Testis (tissue), 3 donors: ENCODE measurements around the gene TUBGCP6. TPM values are rescaled to one million over a fixed set of nuclear protein-coding genes. Genes with fewer than 3 reads are reported as not detected.
"Not testable (repeated sequence)": the region's sequence is repeated elsewhere in the genome, so short reads cannot be mapped to it uniquely, and the experiment has no call there.

Experiments used
- DNase-seq: peaks from one replicate; pipeline ENCODE4 v3.0.0-alpha.2; 2019
- H3K27ac ChIP-seq, 2 donors: fragments of 200-600 bp; sonication (generic); one replicate each; pipeline ENCODE4 v1.5.1; 2019
- H3K27me3 ChIP-seq: fragments of 200-600 bp; sonication (generic); one replicate; pipeline ENCODE4 v1.5.1; 2019
- H3K36me3 ChIP-seq: fragments of 200-600 bp; sonication (generic); one replicate; pipeline ENCODE4 v1.5.1; 2017; ENCODE audit warnings: low read depth; ENCODE audit errors: missing control alignments
- H3K4me1 ChIP-seq: fragments of 200-600 bp; sonication (generic); one replicate; pipeline ENCODE4 v1.5.1; 2019
- H3K4me3 ChIP-seq, 2 donors: fragments of 200-600 bp; sonication (generic); one replicate each; pipeline ENCODE4 v1.5.1; 2017 to 2019
- H3K9me3 ChIP-seq: fragments of 200-600 bp; sonication (generic); one replicate; pipeline ENCODE4 v1.5.1; 2017
- CTCF ChIP-seq, 3 experiments: fragments of 450-650 bp in 2 of 3; fragments of 200-600 bp in 1 of 3; sonication (generic) in 1 of 3; IDR thresholded peaks; one replicate each; pipeline ENCODE4 v1.5.1; 2016 to 2019; ENCODE audit warnings: antibody characterized with exemption in 3 of 3, mild to moderate bottlenecking in 2 of 3, moderate library complexity in 1 of 3
- POLR2A ChIP-seq: fragments of 450-650 bp; IDR thresholded peaks from one replicate; pipeline ENCODE4 v1.6.1; 2017; ENCODE audit warnings: antibody characterized with exemption, mild to moderate bottlenecking, moderate library complexity
- WGBS, 2 donors: methylation state at CpG; one replicate each; pipeline ENCODE4 v1.1.5; 2018; 5-methylcytosine and 5-hydroxymethylcytosine counted together
- intact Hi-C: fragments of 100-400 bp; cut with DNase I; formaldehyde crosslinking; loops from one replicate; pipeline ENCODE4 v1.15.1; 2023; ENCODE audit warnings: low total_unique reads
- polyA plus RNA-seq: library from polyadenylated mRNA; stranded (reverse); fragments of 350-450 nt; fragmentation: Illumina TruSeq; extraction: RNeasy Lipid Tissue Mini Kit (QIAGEN cat#74804); gene quantifications from one replicate; pipeline ENCODE4 v1.2.3, GENCODE V29; 2014; ENCODE audit warnings: low read depth, low replicate concordance; ENCODE audit not compliant: insufficient read depth
- total RNA-seq, 2 donors: library from RNA; depleted of rRNA; stranded (reverse); fragments of >200 nt; gene quantifications; one replicate each; pipeline ENCODE4 v1.2.3, GENCODE V29; 2016

TUBGCP6 gene
- total and polyA plus RNA-seq, 3 donors from 2014 or later, result 40.2 to 143 (median 136) TPM

DNA sequence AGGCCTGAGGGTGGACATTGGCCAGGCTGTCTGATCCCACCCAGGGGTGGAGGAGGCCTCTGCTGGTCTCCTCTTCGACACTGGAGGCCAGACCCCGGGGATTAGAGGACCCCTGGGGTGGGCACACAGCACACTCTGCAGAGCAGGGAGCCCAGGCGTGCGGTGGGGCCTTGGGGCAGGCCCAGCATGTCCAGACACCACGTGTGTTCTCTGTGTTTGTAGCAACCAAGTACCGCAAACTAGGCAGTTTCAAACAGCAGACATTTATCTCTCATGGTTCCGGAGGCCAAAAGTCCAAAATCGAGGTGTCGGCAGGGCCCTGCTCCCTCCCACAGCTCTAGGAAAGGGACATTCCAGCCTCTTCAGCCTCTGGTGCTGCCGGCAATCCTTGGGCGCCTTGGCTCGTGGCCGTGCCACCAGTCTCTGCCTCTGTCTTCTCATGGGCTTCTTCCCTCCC is 72.8 kb downstream of the TUBGCP6 start:
- H3K36me3 ChIP-seq, result no peaks in the 10 kb centered on the region
- WGBS, 2 donors, result 80 to 87% methylated on average over 11 to 13 of the region's 13 CpGs
- H3K4me1 ChIP-seq, result peaks cover 4% of the 10 kb centered on the region
- no peak overlapping the region for H3K27ac ChIP-seq
- intact Hi-C loops, result no loop called here
- TF ChIP-seq POLR2A (no peak), CTCF (IDR thresholded peaks at IDR 0.05) (no peak)
- no peaks in the 10 kb centered on the region for H3K27me3 ChIP-seq
- DNase-seq, result no peak
- H3K9me3 ChIP-seq, result no peaks in the 10 kb centered on the region
- no peak overlapping the region for H3K4me3 ChIP-seq

DNA sequence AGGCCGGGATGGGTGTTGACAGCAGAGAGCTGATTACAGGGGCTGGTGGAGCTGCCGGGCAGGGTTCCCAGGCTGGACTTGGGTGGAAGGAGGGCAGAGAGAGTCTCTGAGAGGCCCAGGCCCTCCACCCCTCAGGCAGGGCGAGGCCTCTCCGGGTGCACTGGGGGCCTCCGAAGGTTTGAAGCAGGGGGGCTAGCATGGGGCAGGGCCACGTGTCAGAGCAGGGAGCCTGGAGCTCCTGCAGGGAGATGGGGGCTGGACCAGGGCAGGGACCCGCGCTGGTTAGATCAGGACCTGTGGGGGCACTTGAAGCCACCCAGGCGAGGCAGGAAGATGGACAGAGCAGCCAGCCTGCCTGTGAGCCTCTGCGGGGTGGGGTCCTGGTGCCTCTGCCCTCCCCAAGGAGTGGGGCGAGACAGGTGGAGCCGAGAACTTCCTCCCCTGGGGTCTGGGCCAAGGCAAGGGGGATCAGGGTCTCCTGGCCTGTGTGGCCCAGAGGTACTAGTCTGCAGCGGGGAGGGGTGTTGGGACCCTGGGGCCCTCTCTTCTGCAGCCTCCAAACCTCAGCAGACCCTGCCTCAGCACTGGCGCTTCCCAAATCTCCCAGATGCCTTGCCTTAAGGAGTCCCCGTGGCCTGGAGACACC is 73.4 kb downstream of the TUBGCP6 start:
- Histone ChIP-seq H3K4me1 (peaks cover 4% of the 10 kb centered on the region), H3K36me3 (no peaks in the 10 kb centered on the region), H3K9me3 (no peaks in the 10 kb centered on the region), H3K27ac (no peak overlapping the region), H3K27me3 (no peaks in the 10 kb centered on the region), H3K4me3 (peak overlapping the region in 1 of 2 donors; percentile 36)
- TF ChIP-seq POLR2A, result no peak
- DNase-seq, result no peak
- 48 to 74% methylated on average over 8 to 15 of the region's 15 CpGs for WGBS, 2 donors
- intact Hi-C loops, result no loop called here

DNA sequence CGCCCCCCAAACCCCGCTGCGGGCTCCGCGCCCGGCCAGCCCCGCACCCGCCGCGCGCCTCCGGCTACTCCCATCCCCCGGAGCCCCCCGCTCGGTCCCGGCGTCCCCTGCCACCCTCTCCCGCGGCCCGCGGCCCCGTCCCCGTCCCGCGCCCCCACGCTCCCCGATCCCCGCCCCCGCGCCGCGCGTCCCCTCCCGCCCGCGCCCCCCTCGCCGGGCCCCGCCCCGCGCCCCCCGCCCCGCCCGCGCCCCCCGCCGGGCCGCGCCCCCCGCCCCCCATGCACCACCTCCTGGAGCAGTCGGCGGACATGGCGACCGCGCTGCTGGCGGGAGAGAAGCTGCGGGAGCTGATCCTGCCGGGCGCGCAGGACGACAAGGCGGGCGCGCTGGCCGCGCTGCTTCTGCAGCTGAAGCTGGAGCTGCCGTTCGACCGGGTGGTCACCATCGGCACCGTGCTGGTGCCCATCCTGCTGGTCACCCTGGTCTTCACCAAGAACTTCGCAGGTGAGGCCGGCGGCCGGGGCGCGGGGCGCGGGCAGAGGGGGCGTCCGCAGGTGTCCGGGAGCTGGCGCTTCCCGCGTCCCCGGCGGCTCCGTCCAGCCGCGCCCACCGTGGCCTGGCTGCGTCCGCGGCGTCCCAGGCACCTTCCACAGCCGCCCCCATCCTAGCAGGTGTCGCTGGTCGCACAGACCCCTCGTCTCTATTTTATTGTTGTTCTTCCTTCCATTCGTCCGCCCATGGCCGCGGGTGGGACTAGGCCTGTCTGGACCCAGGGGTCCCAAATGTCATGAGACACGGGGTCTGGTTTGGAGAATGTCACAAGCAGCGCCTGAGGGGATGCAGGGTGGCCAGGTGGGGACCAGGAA is 74.1 kb downstream of the TUBGCP6 start, which contains the start of gene PANX2:
Gene PANX2, plus strand, starts transcription at position 279 of the 866 bp plus-strand sequence. Its CDS starts 0 bp downstream, at position 279.
- Histone ChIP-seq H3K27me3 (no peaks in the 10 kb centered on the region), H3K4me1 (peaks cover 4% of the 10 kb centered on the region), H3K36me3 (no peaks in the 10 kb centered on the region), H3K27ac (no peak within 1 kb of the TSS), H3K9me3 (no peaks in the 10 kb centered on the region), H3K4me3 (peak within 1 kb of the TSS; percentile 36 to 40)
- TF ChIP-seq CTCF (IDR thresholded peaks at IDR 0.05), result no peak
- WGBS, 2 donors, result 18 to 46% methylated on average over 6 to 39 of the region's 105 CpGs
- no peak for DNase-seq
- intact Hi-C loops, result no loop called here

DNA sequence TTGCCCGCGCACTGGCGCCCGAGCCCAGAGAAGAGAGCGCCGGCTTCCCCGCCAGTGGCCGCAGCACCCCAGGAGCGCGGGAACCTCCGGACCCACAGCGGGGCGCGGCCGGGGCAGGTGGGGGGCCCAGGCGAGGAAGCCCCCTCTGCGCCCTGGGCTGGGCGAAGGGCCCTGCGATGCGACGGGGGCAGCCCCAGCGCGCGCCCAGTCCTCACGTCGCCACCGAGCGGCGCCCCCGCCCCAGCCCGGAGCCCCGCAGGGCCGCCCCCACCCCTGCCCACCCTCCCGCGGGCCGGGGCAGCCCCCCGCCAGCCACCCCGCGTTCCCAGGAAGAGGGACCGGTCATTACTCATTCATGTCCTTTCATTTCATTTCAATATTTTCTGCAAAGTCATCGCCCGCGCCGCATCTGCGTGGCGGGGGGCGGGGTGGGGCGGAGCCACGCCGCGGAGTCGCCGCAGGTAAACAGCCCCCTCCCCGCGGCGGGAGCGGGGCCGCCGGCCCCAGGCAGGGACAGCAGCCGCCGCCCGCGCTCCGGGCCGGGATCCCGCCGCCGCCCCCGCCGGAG is 75.0 kb downstream of the TUBGCP6 start:
- H3K27me3 ChIP-seq, result no peaks in the 10 kb centered on the region
- peak overlapping the region; percentile 34 to 40 for H3K4me3 ChIP-seq
- no peaks in the 10 kb centered on the region for H3K9me3 ChIP-seq
- DNase-seq, result no peak
- H3K27ac ChIP-seq, result no peak overlapping the region
- TF ChIP-seq POLR2A, result no peak
- TF ChIP-seq CTCF (IDR thresholded peaks at IDR 0.05), result no peak
- peaks cover 4% of the 10 kb centered on the region for H3K4me1 ChIP-seq
- 0% methylated on average over 46 of the region's 70 CpGs; no CpG with 5 or more reads in 1 of the 2 donors for WGBS, 2 donors
- no peaks in the 10 kb centered on the region for H3K36me3 ChIP-seq
- intact Hi-C loops, result no loop called here

DNA sequence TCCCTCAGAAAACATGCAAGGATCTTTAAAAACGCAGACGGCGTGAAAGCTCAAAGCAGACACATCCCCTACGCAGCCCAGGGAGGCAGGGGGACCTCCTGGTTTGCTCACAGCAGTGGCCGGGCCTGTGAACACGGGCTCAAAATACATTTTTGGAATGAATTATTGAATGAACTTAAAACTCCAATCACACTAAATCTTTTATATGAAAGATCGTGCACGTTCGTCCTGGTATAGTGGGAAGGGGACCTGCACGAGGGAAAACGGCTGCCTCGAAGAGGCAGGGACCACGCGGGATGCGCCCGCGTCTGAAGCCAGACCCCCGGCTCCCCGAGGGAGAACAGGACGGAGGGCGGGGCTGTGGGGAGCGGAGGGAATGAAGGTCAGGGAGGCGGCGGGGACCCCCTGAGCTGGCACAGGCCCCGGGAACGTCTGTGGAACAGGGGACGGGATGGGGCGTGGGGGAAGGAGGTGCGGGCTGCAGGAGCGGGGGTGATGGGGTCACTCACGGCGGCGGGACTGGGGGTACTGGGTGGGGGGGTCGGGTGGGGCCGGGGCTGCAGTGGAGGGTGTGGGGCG is 75.6 kb downstream of the TUBGCP6 start:
- peak overlapping the region; percentile 34 to 40 for H3K4me3 ChIP-seq
- H3K27me3 ChIP-seq, result no peaks in the 10 kb centered on the region
- H3K27ac ChIP-seq, result no peak overlapping the region
- no peak for TF ChIP-seq CTCF (IDR thresholded peaks at IDR 0.05)
- no peak for TF ChIP-seq POLR2A
- H3K36me3 ChIP-seq, result no peaks in the 10 kb centered on the region
- no peaks in the 10 kb centered on the region for H3K9me3 ChIP-seq
- no peak for DNase-seq
- intact Hi-C loops, result no loop called here
- H3K4me1 ChIP-seq, result peaks cover 4% of the 10 kb centered on the region
- WGBS, 2 donors, result 6 to 11% methylated on average over 27 to 36 of the region's 36 CpGs

DNA sequence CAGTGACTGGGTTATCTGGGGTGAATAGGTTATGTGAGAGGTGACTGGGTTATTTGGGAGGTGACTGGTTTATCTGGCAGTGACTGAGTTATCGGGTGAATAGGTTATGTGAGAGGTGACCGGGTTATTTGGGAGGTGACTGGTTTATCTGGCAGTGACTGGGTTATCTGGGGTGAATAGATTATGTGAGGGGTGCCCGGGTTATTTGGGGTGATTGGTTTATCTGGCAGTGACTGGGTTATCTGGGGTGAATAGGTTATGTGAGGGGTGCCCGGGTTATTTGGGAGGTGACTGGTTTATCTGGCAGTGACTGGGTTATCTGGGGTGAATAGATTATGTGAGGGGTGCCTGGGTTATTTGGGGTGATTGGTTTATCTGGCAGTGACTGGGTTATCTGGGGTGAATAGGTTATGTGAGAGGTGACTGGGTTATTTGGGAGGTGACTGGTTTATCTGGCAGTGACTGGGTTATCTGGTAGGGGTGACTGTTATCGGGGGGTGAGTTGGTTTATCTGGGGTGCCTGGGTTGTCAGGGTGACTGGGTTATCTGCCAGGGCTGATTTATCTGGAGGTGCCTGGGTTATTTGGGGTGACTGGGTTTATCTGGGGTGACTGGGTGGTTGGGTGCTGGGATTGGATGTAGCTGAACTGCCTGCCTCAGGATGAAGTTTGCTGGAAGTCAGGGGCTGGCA is 76.2 kb downstream of the TUBGCP6 start:
- H3K27me3 ChIP-seq, H3K4me1 ChIP-seq, H3K9me3 ChIP-seq, H3K36me3 ChIP-seq, H3K4me3 ChIP-seq, intact Hi-C loops, H3K27ac ChIP-seq, DNase-seq: not testable (repeated sequence)
- WGBS, 2 donors, result 60 to 61% methylated on average over 5 of the region's 5 CpGs
